Activated effector memory CD4-positive, alpha-beta T cell treated with Interleukin-2 at 50 U/mL for 16 hours (primary cell): ENCODE results near the gene OR10G3.

Source experiments
- DNase-seq: peaks from one replicate; pipeline ENCODE4 v3.0.0-alpha.2; 2020

Gene OR10G3

GRCh38 chr14:21535545-21536417 lies 44.1 kb downstream of the OR10G3 start:
- no peak for DNase-seq

- DNase-seq, result no peak
Observed at GRCh38 chr14:21534576-21534975, 45.3 kb downstream of the OR10G3 start.

- DNase-seq, result no peak
Observed at GRCh38 chr14:21533294-21533693, 46.6 kb downstream of the OR10G3 start.

GRCh38 chr14:21529515-21529914 lies 50.4 kb downstream of the OR10G3 start:
- no peak for DNase-seq

GRCh38 chr14:21528381-21529348 lies 51.2 kb downstream of the OR10G3 start:
- DNase-seq, result no peak

- DNase-seq, result no peak
Observed at GRCh38 chr14:21527318-21527679, 52.6 kb downstream of the OR10G3 start.

GRCh38 chr14:21526672-21527317 lies 53.1 kb downstream of the OR10G3 start:
- DNase-seq, result no peak

- DNase-seq, result peak; percentile 41
Observed at GRCh38 chr14:21525962-21526671, 53.8 kb downstream of the OR10G3 start, which contains the start of gene SALL2. Gene SALL2 (minus strand): TSS chr14:21526346. CDS start chr14:21526127, 219 bp downstream.

GRCh38 chr14:21525571-21525961 lies 54.3 kb downstream of the OR10G3 start:
- DNase-seq, result no peak

GRCh38 chr14:21524575-21525490 lies 55.0 kb downstream of the OR10G3 start:
- no peak for DNase-seq

- DNase-seq, result no peak
Observed at GRCh38 chr14:21523203-21523602, 56.7 kb downstream of the OR10G3 start.

- DNase-seq, result no peak
Observed at GRCh38 chr14:21521501-21521900, 58.4 kb downstream of the OR10G3 start.

GRCh38 chr14:21520767-21521166 lies 59.1 kb downstream of the OR10G3 start:
- DNase-seq, result no peak

- DNase-seq, result no peak
Observed at GRCh38 chr14:21518725-21519124, 61.2 kb downstream of the OR10G3 start.
